Activated CD4-positive, alpha-beta T cell treated with anti-CD3 and anti-CD28 coated beads, Interleukin-2, Interleukin-4, amounts not matched to agents 100 ng/mL and 50 ng/mL, durations not matched to agents 16 hours and 8 hours (primary cell): ENCODE measurements around the gene PANK1.

Experiments
- DNase-seq: peaks from one replicate; pipeline ENCODE4 v3.0.0-alpha.2; 2020; ENCODE audit warnings: low spot score

Gene PANK1

DNA sequence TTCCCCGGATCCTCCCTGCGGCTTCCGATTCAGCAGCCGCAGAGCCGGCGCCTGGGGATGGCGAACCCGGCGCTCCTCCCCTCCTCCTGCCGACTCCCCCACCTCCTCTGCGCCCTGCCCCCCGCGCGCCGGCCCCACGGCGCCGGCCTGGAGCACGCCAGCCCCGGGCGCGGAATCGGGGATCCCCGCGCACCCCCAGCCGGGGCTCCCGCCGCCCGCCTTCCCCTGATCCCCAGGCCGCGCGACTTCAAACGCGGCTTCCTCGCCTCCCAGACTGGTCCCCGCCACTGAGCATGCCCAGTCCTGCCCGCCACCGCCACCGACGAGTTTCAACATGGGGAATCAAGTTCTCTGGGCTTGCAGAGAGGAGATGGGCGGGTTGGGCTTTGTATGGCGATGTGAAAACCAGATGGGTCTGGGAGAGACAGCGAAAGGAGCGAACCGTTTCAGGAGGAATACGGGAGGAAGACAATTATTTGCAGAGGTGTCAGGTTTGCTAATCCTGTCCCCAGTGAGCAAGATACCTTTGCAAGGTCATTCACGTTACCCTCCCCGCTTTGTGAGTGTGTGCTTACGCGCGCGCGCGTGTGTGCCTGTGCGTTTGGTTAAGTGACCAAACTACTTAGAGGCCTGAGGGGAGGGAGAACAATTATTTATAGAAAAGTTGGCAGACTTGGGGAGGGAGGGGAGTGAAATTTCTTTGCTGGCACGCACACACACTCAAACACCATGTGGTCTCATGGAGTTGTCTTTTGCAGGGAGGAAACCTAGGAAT is at the start of gene PANK1:
TSS of gene PANK1 (minus strand) at position 276 of the 775 bp plus-strand sequence. CDS start 351 bp downstream, outside the sequence.
- DNase-seq: peak; percentile 80

- DNase-seq: no peak
Observed at GRCh38 chr10:89693176-89693575, 48.1 kb upstream of the PANK1 start.

GRCh38 chr10:89692416-89692815 is 47.4 kb upstream of the PANK1 start:
- DNase-seq: no peak

- no peak for DNase-seq
Observed at GRCh38 chr10:89690027-89690426, 45.0 kb upstream of the PANK1 start.

GRCh38 chr10:89685936-89686335 is 40.9 kb upstream of the PANK1 start:
- no peak for DNase-seq

DNA sequence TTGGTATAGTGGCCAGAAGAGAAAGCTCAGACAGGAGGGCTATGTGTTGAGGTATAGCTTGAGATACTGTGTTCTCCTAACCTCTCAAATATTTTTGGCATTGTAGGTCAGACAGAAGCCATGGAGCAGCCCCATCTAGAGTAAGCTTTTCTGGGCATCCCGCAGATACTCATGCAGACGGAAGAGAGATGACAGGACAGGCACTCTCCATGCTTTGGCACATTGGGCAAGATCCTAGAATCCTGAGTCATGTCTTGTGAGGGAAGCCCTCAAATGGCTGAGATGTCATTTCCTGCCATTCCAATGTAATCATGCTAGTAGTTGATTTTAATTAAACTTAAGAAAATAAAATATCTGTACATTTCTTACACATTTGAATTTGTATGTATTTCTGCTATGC is 39.6 kb upstream of the PANK1 start:
- DNase-seq: no peak

DNA sequence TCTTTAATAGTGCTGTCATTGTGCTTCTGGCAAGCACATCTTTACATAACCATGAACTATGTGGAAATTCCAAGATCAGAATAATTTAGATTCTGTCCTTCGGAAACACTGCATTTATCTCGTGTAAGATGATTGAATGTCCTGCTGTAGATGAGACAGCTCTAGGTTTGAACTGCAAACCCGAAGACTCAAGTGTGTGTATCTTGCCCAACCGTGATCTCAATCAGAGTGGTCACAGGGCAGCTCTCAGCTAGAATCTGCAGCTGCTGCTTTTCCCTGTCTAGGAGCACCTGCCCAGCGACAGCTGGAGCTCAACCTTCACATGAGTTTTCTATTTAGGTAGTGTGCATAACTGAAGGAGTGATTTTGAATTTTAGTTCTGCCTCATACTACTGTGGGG is 38.8 kb upstream of the PANK1 start:
- DNase-seq: no peak

- no peak for DNase-seq
Observed at GRCh38 chr10:89679986-89680385, 34.9 kb upstream of the PANK1 start.

- no peak for DNase-seq
Observed at GRCh38 chr10:89677341-89677740, 32.3 kb upstream of the PANK1 start.

DNA sequence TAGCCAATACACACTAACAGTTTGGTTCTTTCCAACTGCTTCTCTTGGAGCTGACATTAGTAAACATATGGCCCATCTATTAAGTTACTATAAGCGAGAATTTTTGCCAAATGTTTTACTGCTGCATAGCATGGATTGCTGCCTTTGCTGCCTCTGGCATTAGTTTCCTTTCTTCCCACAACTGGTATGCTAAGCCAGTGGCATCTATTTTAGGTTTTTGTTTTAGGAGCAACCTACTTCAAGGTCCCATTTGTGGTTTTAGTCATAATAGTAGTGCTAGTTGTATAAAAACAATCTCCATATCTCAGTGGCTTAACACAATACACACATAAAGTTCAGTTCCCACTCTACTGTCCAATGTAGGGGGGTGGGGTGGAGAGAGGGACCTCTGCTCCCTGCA is 25.9 kb upstream of the PANK1 start:
- no peak for DNase-seq

DNA sequence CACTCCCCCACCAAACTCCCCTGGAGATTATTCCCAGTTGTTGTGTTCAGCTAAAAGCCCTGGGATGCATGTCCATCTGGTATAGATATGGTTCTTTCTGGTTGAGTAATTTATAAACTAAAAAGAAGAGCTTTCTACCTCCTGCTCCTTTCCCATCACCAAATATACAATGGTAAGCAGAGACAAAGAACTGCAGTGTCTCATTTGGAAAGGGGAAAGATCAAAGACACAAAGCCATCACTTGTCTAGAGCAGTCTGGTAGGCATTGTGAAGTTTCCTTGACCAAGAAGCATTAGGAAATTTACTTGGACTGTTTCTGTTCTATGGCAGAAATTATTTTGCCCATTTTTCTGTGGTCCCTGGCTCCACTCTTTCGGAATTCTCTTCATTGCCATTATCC is 24.9 kb upstream of the PANK1 start:
- no peak for DNase-seq

GRCh38 chr10:89668386-89669071 is 23.5 kb upstream of the PANK1 start:
- DNase-seq: no peak

DNA sequence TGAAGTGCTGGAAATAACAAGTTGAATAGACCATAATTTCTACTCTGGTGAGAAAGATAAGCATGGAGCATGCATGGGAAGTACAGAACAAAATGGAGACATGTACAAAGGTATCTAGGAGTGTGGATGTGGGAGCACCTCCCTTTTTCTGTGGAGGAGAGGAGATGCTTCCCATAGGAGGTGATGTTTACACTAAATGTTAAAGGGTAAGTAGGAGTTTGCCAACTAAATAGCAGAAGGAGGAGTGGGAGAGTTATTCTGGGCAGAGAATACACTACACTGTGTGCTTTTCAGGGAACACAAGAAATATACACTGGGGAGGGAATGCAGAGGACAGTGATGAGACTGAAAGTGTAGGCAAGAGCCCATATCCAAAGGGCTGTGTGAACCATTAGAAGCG is 21.1 kb upstream of the PANK1 start:
- DNase-seq: no peak

DNA sequence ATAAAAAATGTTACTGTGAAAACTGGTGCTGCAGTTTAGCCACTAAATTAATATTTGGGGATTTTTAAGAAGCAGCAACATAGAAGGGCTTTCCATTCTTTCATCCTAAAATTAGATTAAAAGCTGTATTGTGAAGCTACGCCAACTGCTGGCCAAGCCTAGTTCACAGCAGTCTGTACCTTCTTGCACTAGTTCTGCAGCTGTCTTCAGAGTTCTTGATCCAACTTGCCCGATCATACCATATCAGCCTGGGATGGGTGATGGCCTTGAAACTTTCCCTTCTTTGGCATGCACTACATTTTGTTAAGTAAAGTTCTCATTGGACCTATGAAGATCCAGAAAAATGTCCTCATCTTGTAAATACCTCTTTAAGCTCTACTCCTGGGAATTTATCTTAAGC is 20.3 kb upstream of the PANK1 start:
- DNase-seq: no peak

DNA sequence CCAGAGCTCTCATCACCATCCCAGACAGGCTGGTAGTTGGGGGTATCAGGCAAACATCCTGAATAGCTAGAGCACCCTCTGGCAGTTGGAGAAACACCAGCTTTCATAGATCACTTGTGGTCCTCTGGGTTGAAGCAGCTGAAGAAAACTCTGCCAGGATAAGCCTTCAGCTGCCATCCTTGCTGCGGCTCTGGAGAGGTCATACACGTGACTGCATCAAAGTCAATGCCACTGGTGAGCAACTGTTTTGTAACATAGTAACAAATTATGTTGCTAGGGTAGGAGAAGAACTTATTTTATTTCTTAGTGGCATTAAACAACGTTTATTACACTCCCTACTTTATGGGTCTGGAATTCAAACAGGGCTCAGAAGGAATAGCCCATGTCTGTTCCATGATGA is 19.2 kb upstream of the PANK1 start:
- no peak for DNase-seq

DNA sequence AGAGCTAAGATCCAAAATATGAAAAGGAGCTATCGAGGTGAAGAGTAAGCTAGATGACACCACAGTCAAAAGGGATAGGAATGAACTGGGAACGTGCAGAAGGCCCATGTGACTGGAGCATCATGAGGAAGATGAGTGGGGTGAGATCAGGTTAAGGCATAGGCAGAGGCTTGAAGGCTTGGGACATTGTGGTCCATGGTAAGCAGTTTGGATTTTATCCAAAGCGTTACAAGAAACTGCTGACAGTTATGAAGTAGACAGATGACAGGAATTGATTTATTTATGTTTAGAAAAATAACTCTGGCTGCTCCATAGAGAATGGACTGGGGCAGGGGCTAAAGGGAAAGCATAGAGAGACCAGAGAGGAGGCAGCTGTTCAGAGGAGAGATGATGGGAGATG is 18.1 kb upstream of the PANK1 start:
- DNase-seq: no peak

- DNase-seq: no peak
Observed at GRCh38 chr10:89662596-89662995, 17.6 kb upstream of the PANK1 start.

DNA sequence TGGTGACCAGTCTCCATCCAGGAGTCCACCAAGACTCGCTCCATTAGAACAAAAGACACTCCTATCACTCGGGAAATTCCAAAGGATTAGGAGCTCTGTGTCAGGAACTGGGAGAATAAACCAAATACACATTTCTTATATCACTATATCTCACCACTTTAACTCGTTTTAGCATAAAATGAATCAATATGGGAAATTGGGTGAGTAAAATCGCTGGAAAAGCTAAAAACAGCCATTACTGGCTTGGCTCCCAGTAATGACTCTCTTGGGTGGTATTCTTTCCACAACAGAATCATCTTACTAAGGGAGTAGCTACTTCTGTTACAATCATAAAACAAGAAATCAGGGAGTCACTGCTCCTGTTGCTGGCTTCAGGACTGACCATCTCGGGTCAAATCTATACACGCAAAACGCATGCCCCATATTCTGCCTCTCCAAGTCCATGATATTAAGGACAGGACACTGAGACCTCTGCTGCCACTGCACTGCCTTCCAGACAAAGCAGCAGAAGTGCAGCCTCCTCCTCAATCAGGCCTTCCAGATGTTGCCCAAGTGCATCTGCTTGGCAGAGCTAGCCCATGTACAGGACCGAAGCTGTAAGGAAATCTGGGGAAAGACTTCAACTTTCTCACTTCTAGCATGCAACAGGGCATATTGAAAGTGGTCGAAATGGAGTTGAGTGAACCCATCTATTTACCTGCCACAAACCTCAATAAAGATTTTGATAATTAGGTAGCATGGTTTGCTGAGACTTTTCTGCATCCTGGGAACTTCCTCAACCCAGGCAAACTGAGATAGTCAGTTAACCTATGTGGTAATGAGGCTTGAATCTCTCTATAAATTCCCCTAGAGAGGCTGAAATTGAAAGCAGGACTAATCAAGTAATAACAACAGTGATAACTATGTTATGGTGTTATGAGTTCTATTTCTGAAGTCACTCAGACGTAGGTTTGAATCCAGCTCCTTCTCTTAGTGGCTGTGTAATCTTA is 14.4 kb upstream of the PANK1 start:
- DNase-seq: no peak

GRCh38 chr10:89657302-89657701 is 12.3 kb upstream of the PANK1 start:
- DNase-seq: no peak

- DNase-seq: no peak
Observed at GRCh38 chr10:89655722-89656121, 10.7 kb upstream of the PANK1 start.

DNA sequence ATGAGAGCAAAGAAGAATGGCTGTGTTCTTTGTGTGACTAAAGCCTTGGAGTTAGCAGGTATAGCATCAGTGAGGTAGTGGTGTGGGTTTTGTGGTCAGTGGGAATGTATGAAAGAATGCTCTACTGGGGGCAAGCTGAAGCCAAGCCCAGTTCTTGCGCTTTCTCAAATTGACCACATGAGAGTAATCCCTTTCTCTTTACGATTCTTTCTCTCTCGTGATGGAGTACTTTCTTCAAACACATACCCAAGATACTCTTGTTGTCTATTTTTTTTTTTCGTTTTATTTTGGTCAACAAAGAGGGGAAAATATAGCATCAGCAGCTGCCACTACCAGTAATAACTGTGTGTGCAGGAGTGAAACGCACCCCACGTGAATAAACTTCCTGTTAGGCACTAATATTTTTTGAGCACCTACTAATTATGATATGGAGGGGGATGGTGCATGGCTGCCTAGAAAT is 8.4 kb upstream of the PANK1 start:
- DNase-seq: no peak

DNA sequence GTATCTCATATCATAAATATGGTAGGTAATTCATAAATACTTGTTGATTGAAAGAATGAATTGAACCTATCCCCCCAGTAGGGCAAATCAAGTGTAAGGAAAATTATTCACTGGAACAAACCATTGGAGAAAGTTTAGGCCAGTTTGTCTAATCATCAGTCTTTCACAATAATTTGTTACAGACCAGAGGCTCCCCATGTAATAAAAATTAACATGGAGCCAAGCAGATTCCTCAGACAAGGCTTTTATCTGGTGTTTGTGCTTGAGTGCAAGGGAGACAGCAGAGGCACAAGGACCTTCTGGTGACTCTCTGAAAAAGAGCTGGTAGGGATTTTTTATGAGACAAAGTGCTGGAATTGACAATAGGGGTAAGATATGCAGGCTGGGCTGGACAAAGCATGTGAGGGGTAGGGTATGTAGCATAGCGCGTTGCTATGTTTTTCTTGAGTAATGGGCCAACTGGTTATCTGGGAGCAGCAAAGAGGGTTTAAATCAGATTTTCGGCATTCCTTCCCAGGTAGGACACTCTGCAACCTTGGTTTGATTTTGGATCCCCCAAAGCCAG is 7.8 kb upstream of the PANK1 start:
- no peak for DNase-seq
